ENCODE results near the gene OR5L2. TPM values are rescaled to one million over a fixed set of nuclear protein-coding genes. Genes with fewer than 3 reads are reported as not detected.
"Not testable (repeated sequence)": the region's sequence is repeated elsewhere in the genome, so short reads cannot be mapped to it uniquely, and the experiment has no call there.

OR5L2 gene
- total and polyA plus RNA-seq, 9 of the 15 experiments (the other 6 are each of a cell fraction or from before 2014, with no cell fraction given), result not detected

GRCh38 chr11:55872731-55873130 is 45.7 kb downstream of the OR5L2 start:
- H3K27me3 ChIP-seq (ENCODE audit: control insufficient read depth in 2 of 2, insufficient read depth in 2 of 2, low read length in 2 of 2); CTCF ChIA-PET (ENCODE audit: low intra/inter-chr PET ratio); H3K4me3 ChIP-seq; H3K9me1 ChIP-seq (ENCODE audit: control insufficient read depth, insufficient read depth, low read length); H3K36me3 ChIP-seq (ENCODE audit: control insufficient read depth, insufficient read depth, low read length); DNase-seq (ENCODE audit: extremely low read depth in 1 of 4, low spot score in 3 of 4); H3K9me3 ChIP-seq (replicated peaks; ENCODE audit: control insufficient read depth, insufficient read depth, low read depth, low read length); H4K20me1 ChIP-seq (replicated peaks; ENCODE audit: control insufficient read depth, insufficient read depth, low read length); H3K27ac ChIP-seq (ENCODE audit: extremely low read depth, low read depth, low read length); intact Hi-C loops (cut with micrococcal nuclease); H3K79me2 ChIP-seq (ENCODE audit: control insufficient read depth, insufficient read depth, low read length); H3K9ac ChIP-seq (ENCODE audit: insufficient read depth in 1 of 2, low read depth in 2 of 2, low read length in 2 of 2); ATAC-seq; BruUV-seq (replicated peaks); POLR2A ChIA-PET; H3K4me1 ChIP-seq (replicated peaks in 1 of 2; ENCODE audit: control insufficient read depth in 2 of 2, insufficient read depth in 2 of 2, low read length in 2 of 2); FAIRE-seq; H2AFZ ChIP-seq (ENCODE audit: low read depth, low read length); H3K4me2 ChIP-seq (ENCODE audit: insufficient read depth, low read length); in situ Hi-C loops (cut with MboI); TF ChIP-seq REST (IDR thresholded peaks at IDR 0.05; ENCODE audit: borderline replicate concordance): not testable (repeated sequence)
- WGBS (ENCODE audit: insufficient coverage, low coverage, missing lambda C conversion rate), result 3% methylated on average over 18 of the region's 33 CpGs
- TF ChIP-seq REST (CRISPR knock-in tag; IDR thresholded peaks at IDR 0.05; ENCODE audit: low read depth), result peak; percentile 64

- WGBS (ENCODE audit: insufficient coverage, low coverage, missing lambda C conversion rate), result 8% methylated on average over 19 of the region's 34 CpGs
- CTCF ChIA-PET (ENCODE audit: low intra/inter-chr PET ratio); H3K9me3 ChIP-seq (replicated peaks; ENCODE audit: control insufficient read depth, insufficient read depth, low read depth, low read length): not testable (repeated sequence)
Observed at GRCh38 chr11:55873146-55873545, 46.1 kb downstream of the OR5L2 start.

More at GRCh38 chr11:55873146-55873545, 46.1 kb downstream of the OR5L2 start:
- H3K9ac ChIP-seq (ENCODE audit: insufficient read depth in 1 of 2, low read depth in 2 of 2, low read length in 2 of 2); H3K9me1 ChIP-seq (ENCODE audit: control insufficient read depth, insufficient read depth, low read length); H2AFZ ChIP-seq (ENCODE audit: low read depth, low read length); in situ Hi-C loops (cut with MboI); H3K4me2 ChIP-seq (ENCODE audit: insufficient read depth, low read length); H3K27me3 ChIP-seq (ENCODE audit: control insufficient read depth in 2 of 2, insufficient read depth in 2 of 2, low read length in 2 of 2); BruUV-seq (replicated peaks); H4K20me1 ChIP-seq (replicated peaks; ENCODE audit: control insufficient read depth, insufficient read depth, low read length); POLR2A ChIA-PET; H3K4me1 ChIP-seq (replicated peaks in 1 of 2; ENCODE audit: control insufficient read depth in 2 of 2, insufficient read depth in 2 of 2, low read length in 2 of 2); ATAC-seq; FAIRE-seq; H3K79me2 ChIP-seq (ENCODE audit: control insufficient read depth, insufficient read depth, low read length); H3K4me3 ChIP-seq; H3K27ac ChIP-seq (ENCODE audit: extremely low read depth, low read depth, low read length); intact Hi-C loops (cut with micrococcal nuclease); H3K36me3 ChIP-seq (ENCODE audit: control insufficient read depth, insufficient read depth, low read length); DNase-seq (ENCODE audit: extremely low read depth in 1 of 4, low spot score in 3 of 4): not testable (repeated sequence)
